GM19452 (cell line): Measurements from ENCODE around the gene EEF1AKMT1.
"Not testable (repeated sequence)": the region's sequence is repeated elsewhere in the genome, so short reads cannot be mapped to it uniquely, and the experiment has no call there.

Experiments used
- ATAC-seq: cut with Tn5 transposase; IDR thresholded peaks from one replicate; pipeline ENCODE4 v1.9.1; 2021; ENCODE audit not compliant: unreplicated experiment

The EEF1AKMT1 gene

GRCh38 chr13:20778311-20778710 is 4.5 kb upstream of the EEF1AKMT1 start:
- no peak for ATAC-seq

- no peak for ATAC-seq
These were observed 3.0 kb upstream of the EEF1AKMT1 start for GRCh38 chr13:20776751-20777150.

GRCh38 chr13:20775961-20776360 is 2.2 kb upstream of the EEF1AKMT1 start:
- no peak for ATAC-seq

GRCh38 chr13:20774746-20775145 is 985 bp upstream of the EEF1AKMT1 start:
- ATAC-seq, result no peak

- no peak for ATAC-seq
These were observed 1.2 kb downstream of the EEF1AKMT1 start for GRCh38 chr13:20772401-20773131.

GRCh38 chr13:20769834-20770233 is 3.9 kb downstream of the EEF1AKMT1 start:
- ATAC-seq, result no peak

- ATAC-seq, result no peak
These were observed 4.7 kb downstream of the EEF1AKMT1 start for GRCh38 chr13:20769091-20769490.

- no peak for ATAC-seq
These were observed 6.3 kb downstream of the EEF1AKMT1 start for GRCh38 chr13:20767309-20767943.

- ATAC-seq, result no peak
These were observed 12.9 kb downstream of the EEF1AKMT1 start for GRCh38 chr13:20760872-20761271.

- no peak for ATAC-seq
These were observed 19.8 kb downstream of the EEF1AKMT1 start for GRCh38 chr13:20754009-20754408.

- no peak for ATAC-seq
These were observed 24.4 kb downstream of the EEF1AKMT1 start for GRCh38 chr13:20749377-20749776.

- not testable (repeated sequence) for ATAC-seq
These were observed 29.8 kb downstream of the EEF1AKMT1 start for GRCh38 chr13:20743830-20744404.

- ATAC-seq, result no peak
These were observed 33.7 kb downstream of the EEF1AKMT1 start for GRCh38 chr13:20740021-20740420.

- no peak for ATAC-seq
These were observed 35.1 kb downstream of the EEF1AKMT1 start for GRCh38 chr13:20738616-20739015.

- ATAC-seq, result no peak
These were observed 43.9 kb downstream of the EEF1AKMT1 start for GRCh38 chr13:20729633-20730585.

GRCh38 chr13:20728579-20729311 is 45.0 kb downstream of the EEF1AKMT1 start:
- ATAC-seq, result no peak

- no peak for ATAC-seq
These were observed 45.9 kb downstream of the EEF1AKMT1 start for GRCh38 chr13:20727856-20728255.

- ATAC-seq, result no peak
These were observed 52.1 kb downstream of the EEF1AKMT1 start for GRCh38 chr13:20721454-20722357.

- no peak for ATAC-seq
These were observed 52.7 kb downstream of the EEF1AKMT1 start for GRCh38 chr13:20721058-20721453.
